Measurements from ENCODE around the gene PDE3A. TPM values are rescaled to one million over a fixed set of nuclear protein-coding genes. Genes with fewer than 3 reads are reported as not detected.

The PDE3A gene
- total RNA-seq, 1 experiment from 2014 or later = 0.10 TPM

GRCh38 chr12:20409607-20410377 is 41.5 kb downstream of the PDE3A start:
- DNase-seq (ENCODE audit: low read depth) = no peak
- in situ Hi-C loops (cut with HindIII; ENCODE audit: low pct_unique_long_range_greater_than_20kb, low sequenced_read_pairs) = no loop called here

GRCh38 chr12:20410734-20411133 is 42.4 kb downstream of the PDE3A start:
- in situ Hi-C loops (cut with HindIII; ENCODE audit: low pct_unique_long_range_greater_than_20kb, low sequenced_read_pairs) = no loop called here
- no peak for DNase-seq (ENCODE audit: low read depth)

GRCh38 chr12:20411345-20411744 is 43.0 kb downstream of the PDE3A start:
- no peak for DNase-seq (ENCODE audit: low read depth)
- in situ Hi-C loops (cut with HindIII; ENCODE audit: low pct_unique_long_range_greater_than_20kb, low sequenced_read_pairs) = no loop called here

- in situ Hi-C loops (cut with HindIII; ENCODE audit: low pct_unique_long_range_greater_than_20kb, low sequenced_read_pairs) = no loop called here
- DNase-seq (ENCODE audit: low read depth) = no peak
Observed at GRCh38 chr12:20415028-20415427, 46.7 kb downstream of the PDE3A start.

GRCh38 chr12:20415641-20416040 is 47.3 kb downstream of the PDE3A start:
- in situ Hi-C loops (cut with HindIII; ENCODE audit: low pct_unique_long_range_greater_than_20kb, low sequenced_read_pairs) = no loop called here
- no peak for DNase-seq (ENCODE audit: low read depth)

- no peak for DNase-seq (ENCODE audit: low read depth)
- in situ Hi-C loops (cut with HindIII; ENCODE audit: low pct_unique_long_range_greater_than_20kb, low sequenced_read_pairs) = no loop called here
Observed at GRCh38 chr12:20420557-20420956, 52.2 kb downstream of the PDE3A start.

GRCh38 chr12:20421421-20421820 is 53.1 kb downstream of the PDE3A start:
- in situ Hi-C loops (cut with HindIII; ENCODE audit: low pct_unique_long_range_greater_than_20kb, low sequenced_read_pairs) = no loop called here
- no peak for DNase-seq (ENCODE audit: low read depth)

GRCh38 chr12:20423557-20423956 is 55.2 kb downstream of the PDE3A start:
- in situ Hi-C loops (cut with HindIII; ENCODE audit: low pct_unique_long_range_greater_than_20kb, low sequenced_read_pairs) = no loop called here
- no peak for DNase-seq (ENCODE audit: low read depth)

GRCh38 chr12:20424841-20425240 is 56.5 kb downstream of the PDE3A start:
- DNase-seq (ENCODE audit: low read depth) = no peak
- in situ Hi-C loops (cut with HindIII; ENCODE audit: low pct_unique_long_range_greater_than_20kb, low sequenced_read_pairs) = no loop called here

- no peak for DNase-seq (ENCODE audit: low read depth)
- in situ Hi-C loops (cut with HindIII; ENCODE audit: low pct_unique_long_range_greater_than_20kb, low sequenced_read_pairs) = no loop called here
Observed at GRCh38 chr12:20426191-20426590, 57.9 kb downstream of the PDE3A start.

- no peak for DNase-seq (ENCODE audit: low read depth)
Observed at GRCh38 chr12:20426957-20427356, 58.6 kb downstream of the PDE3A start.

GRCh38 chr12:20429852-20430251 is 61.5 kb downstream of the PDE3A start:
- no peak for DNase-seq (ENCODE audit: low read depth)
- in situ Hi-C loops (cut with HindIII; ENCODE audit: low pct_unique_long_range_greater_than_20kb, low sequenced_read_pairs) = no loop called here

More at GRCh38 chr12:20426957-20427356, 58.6 kb downstream of the PDE3A start:
- in situ Hi-C loops (cut with HindIII; ENCODE audit: low pct_unique_long_range_greater_than_20kb, low sequenced_read_pairs) = no loop called here

- in situ Hi-C loops (cut with HindIII; ENCODE audit: low pct_unique_long_range_greater_than_20kb, low sequenced_read_pairs) = no loop called here
- DNase-seq (ENCODE audit: low read depth) = no peak
Observed at GRCh38 chr12:20432290-20432689, 64.0 kb downstream of the PDE3A start.

GRCh38 chr12:20434996-20435395 is 66.7 kb downstream of the PDE3A start:
- DNase-seq (ENCODE audit: low read depth) = no peak
- in situ Hi-C loops (cut with HindIII; ENCODE audit: low pct_unique_long_range_greater_than_20kb, low sequenced_read_pairs) = no loop called here

- no peak for DNase-seq (ENCODE audit: low read depth)
Observed at GRCh38 chr12:20436316-20436715, 68.0 kb downstream of the PDE3A start.

GRCh38 chr12:20438299-20438779 is 70.0 kb downstream of the PDE3A start:
- in situ Hi-C loops (cut with HindIII; ENCODE audit: low pct_unique_long_range_greater_than_20kb, low sequenced_read_pairs) = no loop called here
- no peak for DNase-seq (ENCODE audit: low read depth)

More at GRCh38 chr12:20436316-20436715, 68.0 kb downstream of the PDE3A start:
- in situ Hi-C loops (cut with HindIII; ENCODE audit: low pct_unique_long_range_greater_than_20kb, low sequenced_read_pairs) = no loop called here

- in situ Hi-C loops (cut with HindIII; ENCODE audit: low pct_unique_long_range_greater_than_20kb, low sequenced_read_pairs) = no loop called here
- DNase-seq (ENCODE audit: low read depth) = no peak
Observed at GRCh38 chr12:20439626-20440025, 71.3 kb downstream of the PDE3A start.

GRCh38 chr12:20440408-20440807 is 72.1 kb downstream of the PDE3A start:
- in situ Hi-C loops (cut with HindIII; ENCODE audit: low pct_unique_long_range_greater_than_20kb, low sequenced_read_pairs) = no loop called here
- no peak for DNase-seq (ENCODE audit: low read depth)

- in situ Hi-C loops (cut with HindIII; ENCODE audit: low pct_unique_long_range_greater_than_20kb, low sequenced_read_pairs) = no loop called here
- no peak for DNase-seq (ENCODE audit: low read depth)
Observed at GRCh38 chr12:20442322-20442721, 74.0 kb downstream of the PDE3A start.

- DNase-seq (ENCODE audit: low read depth) = no peak
- in situ Hi-C loops (cut with HindIII; ENCODE audit: low pct_unique_long_range_greater_than_20kb, low sequenced_read_pairs) = no loop called here
Observed at GRCh38 chr12:20443255-20443654, 74.9 kb downstream of the PDE3A start.
